H4 (cell line): ENCODE data around the gene OBP2A. TPM values are rescaled to one million over a fixed set of nuclear protein-coding genes. Genes with fewer than 3 reads are reported as not detected.
"Not testable (repeated sequence)": the region's sequence is repeated elsewhere in the genome, so short reads cannot be mapped to it uniquely, and the experiment has no call there.

Experiments used
- DNase-seq: peaks from one replicate; pipeline ENCODE4 v3.0.0-alpha.2; 2015; ENCODE audit warnings: low spot score
- total RNA-seq: library from RNA; depleted of rRNA; stranded (reverse); fragments of >200 nt; shearing (Covaris generic); gene quantifications from 2 replicates; pipeline ENCODE4 v1.2.3, GENCODE V29; 2014

OBP2A gene
- total RNA-seq, 1 experiment from 2014 or later: not detected

DNA sequence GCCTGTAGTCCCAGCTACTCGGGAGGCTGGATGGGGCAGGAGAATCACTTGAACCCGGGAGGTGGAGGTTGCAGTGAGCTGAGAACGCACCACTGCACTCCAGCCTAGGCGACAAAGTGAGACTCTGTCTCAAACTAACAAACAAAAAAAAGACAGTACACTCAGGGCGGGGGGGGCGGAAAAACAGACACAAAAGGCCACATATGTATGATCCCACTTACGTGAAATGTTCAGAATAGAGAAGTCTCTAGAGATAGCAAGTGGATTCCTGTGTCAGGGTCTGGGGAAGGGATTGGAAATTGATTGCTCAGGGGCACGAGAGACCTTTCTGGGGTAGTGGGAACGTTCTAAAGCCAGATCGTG is 33.7 kb upstream of the OBP2A start:
- DNase-seq: no peak

DNA sequence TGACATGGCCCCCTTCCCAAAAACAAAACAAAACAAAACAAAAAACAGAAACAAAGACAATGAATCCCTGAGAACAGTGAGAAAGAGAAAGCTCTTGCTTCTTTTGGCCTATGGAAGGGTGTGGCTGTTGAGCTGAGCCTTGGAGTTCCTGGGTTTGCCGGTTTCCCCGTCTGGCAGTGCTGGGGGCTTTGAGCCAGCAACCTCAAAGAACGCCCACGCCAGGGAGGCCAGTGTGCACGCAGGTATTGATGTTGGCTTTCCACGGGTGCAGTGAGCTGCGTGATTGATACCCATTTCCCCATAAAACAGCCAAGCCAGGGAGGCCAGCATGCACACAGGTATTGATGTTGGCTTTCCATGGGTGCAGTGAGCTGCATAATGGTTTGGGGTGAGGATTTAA is 33.0 kb upstream of the OBP2A start:
- DNase-seq: no peak

DNA sequence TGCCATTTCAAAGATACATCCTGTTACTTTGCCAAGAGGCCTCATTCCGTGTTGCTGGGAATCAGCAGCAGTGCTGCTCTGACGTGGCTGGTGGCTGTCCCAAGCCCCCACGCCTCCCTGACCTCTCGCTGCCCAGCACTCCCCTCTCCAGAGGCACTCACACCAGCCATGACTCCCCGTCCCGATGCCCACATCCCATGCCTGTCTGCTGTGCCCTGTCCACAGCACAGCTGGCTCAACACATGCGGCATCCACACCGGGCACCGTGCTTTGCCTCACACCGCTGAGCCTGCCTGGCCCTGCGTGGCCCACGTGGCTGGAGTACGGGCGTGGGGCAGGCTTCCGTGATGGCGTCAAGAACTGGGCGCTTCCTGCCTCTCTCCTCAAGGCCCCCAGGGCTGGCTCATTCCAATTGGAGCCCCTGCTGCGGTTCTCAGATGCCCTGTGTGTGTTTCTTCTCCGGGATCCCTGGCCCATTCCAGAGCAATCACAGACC is 32.5 kb upstream of the OBP2A start:
- DNase-seq: no peak

DNA sequence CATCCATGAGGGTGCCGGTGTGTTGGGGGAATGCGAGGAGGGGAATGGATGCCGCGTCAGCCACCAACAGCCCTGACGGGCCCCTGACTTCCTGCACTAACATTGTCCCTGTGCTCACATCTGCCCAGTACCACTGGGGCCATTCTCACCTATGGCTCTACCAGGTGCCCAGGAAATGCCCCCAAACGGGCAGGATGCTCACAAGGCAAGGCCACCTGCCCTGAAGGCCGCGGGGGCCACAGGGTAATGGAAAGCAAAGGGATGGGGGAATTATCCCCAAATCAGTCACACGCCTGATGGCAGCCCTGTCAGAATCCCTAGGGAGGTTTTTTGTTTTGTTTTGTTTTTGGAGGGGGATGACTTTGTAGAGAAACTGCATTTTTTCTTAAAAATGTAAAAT is 32.0 kb upstream of the OBP2A start:
- DNase-seq: not testable (repeated sequence)

DNA sequence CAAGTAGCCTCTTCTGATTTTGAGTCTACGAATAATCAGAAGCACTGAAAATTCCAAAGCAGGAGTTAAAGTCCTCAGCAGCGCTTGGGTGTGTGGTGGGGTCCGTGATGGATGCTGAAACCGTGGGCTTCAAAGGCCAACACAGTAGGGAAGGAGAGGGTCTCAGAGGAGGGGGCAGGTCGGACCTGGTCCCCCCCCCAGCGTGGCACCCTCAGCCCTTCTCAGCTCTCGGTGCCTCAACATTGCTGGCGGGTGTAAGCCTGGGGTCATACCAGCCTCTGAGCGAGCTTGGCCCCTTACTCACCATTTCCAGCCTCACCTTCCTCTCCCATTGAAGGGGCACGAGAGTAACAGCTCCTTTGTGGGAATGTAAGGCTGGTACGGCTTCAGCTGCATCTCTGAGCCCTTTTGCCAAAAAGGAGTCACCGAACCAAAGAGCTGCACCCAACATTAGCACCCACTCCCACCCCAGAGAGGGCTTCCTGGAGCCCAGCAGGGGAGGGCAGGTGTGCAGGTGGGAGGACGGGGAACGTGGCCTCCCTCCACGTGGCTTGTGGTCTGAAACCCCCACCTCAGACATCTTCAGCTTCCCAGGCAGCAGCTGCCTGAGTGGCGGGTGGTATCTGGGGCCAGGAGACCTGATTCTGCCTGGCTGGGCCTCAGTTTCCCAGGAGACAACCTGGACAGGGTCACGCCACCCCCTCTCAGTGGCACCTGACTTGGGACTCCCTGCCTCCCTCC is 31.4 kb upstream of the OBP2A start:
- no peak for DNase-seq

DNA sequence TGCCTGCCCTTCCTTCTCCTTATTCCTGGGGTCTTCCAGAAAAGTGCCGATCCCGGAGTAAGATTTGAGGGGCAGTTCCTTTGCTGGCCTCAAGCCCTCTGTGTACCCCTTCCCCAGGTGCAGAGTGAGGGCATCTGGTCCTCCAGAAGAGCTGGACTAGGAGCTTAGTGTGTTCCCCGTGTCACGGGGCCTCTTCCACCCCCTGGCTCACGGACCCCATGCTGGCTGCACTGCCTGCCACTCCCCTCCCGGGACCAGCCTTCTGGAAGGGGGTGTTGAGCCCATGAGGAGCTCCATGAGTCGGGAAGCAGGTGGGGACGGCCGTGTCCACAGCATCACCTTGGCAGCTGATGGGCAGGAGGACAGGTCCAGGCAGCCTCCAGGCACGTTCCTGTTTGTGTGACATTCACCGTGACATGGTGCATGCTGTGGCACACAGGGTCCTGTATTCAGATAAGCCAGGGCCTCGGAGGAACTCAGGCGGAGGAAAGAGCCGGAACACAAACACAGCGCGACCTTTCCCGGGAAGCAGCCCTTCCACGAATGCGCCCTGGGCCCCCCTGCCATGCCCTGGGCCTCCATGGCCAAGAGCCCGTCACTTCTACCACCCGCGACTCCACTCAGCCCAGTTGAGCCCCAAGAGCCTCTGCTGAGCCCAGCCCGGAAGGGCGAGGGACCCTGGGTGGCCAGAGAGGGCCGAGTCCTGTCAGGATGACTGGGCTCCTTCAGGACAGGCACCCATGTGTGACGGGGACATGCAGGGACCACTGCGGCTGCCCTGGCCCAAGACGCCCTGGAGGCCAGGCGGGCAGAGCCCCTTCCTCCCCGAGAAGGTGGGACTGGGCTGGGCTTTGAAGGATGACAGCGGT is 30.6 kb upstream of the OBP2A start:
- no peak for DNase-seq

DNA sequence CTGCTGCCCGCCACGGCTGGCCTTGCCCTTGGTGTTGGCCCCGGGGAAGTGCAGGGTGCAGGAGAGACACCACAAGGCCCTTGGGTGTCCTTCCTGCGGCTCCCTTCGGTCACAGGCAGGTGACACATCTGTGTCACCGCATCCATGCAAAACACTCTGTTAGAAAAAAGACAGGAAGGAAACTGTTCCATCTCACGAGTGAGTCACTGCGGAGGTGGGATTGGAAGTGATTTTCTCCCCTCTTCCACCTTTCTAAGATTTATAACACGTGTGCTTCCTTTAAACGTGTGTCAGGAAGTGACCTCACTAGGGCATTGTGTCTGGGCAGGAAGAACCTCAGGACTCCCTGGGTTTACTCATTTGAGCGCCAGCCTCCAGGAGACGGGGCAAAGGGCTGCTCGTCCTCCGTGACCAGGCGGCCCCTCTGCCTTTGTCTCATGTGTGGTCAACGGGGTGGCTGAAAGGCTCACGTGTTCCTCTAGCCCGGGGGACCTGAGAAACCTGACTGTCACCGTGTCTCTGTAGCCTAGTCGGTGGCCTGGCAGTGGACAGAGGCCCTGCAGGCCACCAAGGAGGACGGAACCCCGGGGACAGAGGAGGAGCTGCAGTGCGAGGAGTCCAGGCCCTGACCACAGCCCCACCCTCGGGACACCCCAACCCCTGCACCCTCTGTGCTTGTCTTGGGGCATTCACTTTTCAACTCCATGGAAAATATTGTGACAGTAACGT is 29.6 kb upstream of the OBP2A start:
- DNase-seq: no peak

DNA sequence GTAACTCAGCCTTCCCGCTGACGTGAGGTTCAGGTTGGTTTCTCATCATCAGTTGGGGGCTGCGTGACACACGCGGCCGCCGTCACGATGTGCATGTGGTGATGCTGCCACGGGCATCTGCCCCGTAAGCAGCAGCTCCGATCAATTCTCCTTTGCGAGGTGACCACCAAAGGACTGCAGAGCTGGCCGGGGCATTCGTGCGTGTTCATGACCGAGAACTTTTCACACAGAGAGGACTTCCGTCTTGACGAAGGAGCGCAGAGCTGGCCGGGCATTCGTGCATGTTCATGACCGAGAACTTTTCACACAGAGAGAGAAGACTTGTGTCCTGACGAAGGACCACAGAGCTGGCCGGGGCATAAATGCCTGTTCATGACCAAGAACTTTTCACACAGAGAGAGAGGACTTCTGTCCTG is 28.5 kb upstream of the OBP2A start:
- no peak for DNase-seq

DNA sequence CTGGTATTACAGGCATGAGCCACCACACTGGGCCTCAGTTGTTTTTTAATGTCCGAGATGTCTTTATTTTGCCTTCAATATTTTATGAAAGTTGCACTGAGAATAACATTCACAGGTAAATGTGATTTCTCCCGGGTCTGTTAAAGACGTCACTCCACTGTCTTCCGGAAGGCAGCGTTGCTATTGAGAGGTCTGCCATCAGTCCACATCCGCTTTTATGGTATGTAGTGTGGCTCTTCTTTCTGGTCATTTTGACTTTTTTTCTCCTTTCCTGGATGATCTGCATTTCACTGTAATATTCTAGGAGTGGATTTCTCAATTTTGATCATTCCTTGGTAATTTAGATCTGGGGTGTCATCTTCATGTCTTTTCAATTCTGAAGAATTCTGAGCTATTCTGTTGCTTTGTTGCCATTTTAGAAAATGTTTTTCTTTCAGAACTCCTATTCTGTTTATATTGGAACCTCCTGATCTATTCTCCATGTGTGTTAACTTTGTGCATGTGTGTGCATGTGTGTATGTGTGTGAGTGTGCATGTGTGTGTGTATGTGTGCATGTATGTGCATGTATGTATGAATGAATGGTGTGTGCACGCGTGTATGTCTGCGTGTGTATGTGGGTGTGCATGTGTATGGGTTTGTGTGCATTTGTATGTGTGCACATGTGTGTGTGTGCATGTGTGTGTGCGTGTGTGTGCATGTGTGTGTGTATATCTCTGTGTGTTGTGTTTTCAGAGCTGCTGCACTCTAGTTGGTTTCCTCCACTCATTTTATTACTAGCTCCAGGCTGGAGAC is 26.6 kb upstream of the OBP2A start:
- no peak for DNase-seq

DNA sequence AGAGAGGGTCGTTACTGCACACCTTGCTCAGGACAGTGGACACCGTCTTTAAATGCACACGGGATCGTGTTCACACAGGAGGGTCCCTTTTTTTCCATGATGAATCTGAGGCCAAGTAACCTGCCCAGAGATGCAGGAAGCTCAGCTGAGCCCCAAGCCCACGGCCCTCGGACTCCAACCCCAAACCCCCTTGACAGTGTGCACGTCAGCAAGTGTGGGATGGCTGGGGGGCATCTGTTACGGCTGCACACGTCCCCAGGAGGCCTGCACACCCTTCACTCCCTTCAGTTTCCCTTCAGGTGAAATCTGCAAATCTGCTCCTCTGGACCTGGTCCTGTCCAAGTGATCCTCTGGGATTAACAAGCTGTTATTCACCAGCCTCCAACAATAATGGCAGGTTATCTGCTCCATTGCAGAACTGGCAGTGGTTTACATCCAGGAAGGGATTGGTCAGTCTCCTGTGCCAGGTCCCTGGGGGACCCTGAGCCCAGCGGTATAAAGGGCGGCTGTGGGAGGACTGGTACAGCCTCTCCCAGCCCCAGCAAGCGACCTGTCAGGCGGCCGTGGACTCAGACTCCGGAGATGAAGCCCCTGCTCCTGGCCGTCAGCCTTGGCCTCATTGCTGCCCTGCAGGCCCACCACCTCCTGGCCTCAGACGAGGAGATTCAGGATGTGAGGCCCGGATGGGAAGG is 24.9 kb upstream of the OBP2A start, which contains the start of gene LCN1:
Gene LCN1 (plus strand): TSS at position 525 of the 692 bp plus-strand sequence. CDS start 58 bp downstream, at position 583.
- DNase-seq: no peak

DNA sequence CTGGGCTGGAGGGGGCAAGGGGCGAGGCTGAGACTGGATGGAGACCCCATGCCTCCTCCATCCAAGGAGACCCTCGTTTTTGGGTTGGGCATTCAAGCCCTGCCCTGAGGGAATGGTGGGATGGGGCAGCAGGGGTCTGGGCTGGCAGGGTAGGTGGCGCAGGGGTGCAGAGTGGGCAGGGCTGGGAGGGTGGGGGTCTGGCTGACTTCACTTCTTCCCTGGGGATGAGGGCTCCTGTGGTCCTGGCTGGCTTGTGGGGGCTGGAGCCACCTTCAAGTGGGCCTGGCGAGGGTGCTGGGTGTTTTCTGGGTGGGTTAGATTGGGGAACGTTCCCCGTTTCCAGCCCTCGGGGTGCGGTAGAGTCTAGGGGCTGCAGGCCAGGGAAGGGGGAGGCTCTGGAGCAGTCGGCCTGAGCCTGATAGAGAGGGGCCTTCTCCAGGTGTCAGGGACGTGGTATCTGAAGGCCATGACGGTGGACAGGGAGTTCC is 24.3 kb upstream of the OBP2A start:
- no peak for DNase-seq

DNA sequence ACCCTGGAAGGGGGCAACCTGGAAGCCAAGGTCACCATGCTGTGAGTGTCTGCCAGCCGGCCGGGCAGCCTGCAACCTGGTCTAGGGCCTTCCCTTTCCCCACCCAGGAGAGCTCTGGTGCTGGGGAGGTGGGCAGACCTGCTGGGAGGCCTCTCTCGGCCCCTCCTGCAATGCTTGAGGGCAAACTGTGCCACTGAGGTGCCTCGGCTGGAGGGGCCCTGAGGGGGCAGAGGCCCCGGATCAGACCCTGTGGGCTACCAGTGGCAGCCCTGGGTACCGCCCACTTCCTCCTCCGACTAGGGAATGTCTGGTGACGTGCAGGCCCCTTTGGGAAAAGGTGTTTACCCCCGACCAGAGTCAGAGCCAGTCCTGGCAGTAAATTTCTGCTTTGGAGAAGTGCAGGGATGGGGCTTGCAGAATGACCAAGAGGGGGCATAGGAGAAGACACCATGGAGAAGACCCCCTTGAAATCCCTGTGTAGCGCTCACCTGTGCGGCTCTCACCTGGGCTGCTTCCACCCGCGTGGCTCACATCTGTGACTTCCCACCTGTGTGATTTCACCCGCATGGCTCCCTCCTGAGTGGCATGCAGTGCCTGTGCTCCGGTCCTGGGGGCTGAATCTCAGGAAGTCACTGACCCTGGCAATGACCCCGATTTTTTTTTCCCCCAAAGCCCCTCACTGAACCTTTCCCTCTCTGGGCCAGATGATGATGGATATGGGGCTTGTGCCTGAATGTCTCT is 23.6 kb upstream of the OBP2A start:
- no peak for DNase-seq

DNA sequence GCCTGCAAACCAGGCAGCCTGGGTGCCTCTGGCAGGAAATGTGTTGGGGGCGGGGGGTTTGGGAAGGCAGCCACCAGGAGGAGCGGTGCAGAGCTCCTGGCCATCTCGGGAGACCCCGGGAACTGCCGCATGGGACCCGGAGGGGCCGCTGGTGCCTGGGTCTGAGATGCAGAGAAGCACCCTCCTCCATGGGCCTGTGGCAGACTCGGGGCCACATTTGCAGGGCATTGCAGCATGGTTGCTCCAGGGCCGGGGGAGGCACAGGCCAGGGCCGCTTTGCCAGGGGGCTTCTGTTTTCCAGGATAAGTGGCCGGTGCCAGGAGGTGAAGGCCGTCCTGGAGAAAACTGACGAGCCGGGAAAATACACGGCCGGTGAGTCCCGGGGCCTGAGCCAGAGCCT is 23.0 kb upstream of the OBP2A start:
- no peak for DNase-seq

DNA sequence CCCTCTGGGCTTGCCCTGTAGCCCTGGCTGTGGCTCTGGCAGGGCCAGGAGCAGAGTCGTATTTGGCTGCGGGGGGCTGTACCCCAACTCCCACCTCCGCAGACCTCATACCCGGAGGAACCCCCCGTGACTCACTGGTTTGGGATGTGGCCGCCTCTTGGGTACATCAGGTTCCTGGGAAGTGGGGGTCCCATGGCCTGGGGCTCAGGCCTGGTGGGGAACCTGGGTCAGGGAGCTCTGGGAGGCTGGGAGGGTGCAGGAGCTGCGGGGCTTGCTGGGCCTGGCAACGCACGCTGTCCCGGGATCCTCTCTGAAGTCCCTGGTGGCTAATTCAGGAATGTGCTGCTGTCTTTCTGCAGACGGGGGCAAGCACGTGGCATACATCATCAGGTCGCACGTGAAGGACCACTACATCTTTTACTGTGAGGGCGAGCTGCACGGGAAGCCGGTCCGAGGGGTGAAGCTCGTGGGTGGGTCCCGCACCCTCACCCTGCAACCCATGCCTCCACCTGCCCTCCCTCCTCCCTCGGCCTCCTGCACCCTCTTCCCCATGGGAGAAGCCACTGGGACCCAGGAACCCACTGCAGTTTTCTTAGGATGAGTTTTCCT is 22.3 kb upstream of the OBP2A start:
- DNase-seq: no peak

DNA sequence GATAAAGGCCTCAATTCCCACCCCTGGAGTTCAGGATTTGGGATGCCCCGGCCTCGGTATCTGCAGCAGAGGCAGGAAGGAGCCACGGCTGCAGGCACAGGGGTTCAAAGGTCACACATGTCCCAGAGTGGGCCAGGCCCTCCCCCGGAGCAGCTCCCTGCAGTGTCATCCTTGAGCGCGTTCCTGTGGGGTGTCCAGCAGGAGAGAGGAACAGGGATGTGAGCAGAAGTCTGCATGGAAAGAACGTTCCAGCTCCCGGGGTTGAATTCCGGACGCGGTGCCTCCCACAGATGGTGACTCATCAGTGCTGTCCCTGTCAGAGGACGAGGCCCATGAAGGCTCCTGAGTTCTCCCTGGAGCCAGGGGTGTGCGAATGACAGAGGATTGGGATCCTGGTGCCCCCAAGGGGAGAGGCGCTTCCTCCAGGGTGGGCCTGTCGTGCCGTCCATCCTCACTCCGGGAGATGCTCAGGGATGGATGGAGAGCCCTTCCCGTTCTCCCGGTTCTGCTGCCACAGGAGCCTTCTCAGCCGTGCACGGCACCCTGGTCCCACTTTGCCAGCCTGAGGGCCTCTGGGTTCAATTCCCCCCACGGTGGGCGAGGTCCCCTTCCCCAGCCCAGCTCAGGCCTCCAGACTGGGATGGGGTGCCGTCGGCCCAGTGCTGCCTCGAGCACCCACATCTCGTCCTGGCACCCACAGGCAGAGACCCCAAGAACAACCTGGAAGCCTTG is 21.6 kb upstream of the OBP2A start:
- no peak for DNase-seq

DNA sequence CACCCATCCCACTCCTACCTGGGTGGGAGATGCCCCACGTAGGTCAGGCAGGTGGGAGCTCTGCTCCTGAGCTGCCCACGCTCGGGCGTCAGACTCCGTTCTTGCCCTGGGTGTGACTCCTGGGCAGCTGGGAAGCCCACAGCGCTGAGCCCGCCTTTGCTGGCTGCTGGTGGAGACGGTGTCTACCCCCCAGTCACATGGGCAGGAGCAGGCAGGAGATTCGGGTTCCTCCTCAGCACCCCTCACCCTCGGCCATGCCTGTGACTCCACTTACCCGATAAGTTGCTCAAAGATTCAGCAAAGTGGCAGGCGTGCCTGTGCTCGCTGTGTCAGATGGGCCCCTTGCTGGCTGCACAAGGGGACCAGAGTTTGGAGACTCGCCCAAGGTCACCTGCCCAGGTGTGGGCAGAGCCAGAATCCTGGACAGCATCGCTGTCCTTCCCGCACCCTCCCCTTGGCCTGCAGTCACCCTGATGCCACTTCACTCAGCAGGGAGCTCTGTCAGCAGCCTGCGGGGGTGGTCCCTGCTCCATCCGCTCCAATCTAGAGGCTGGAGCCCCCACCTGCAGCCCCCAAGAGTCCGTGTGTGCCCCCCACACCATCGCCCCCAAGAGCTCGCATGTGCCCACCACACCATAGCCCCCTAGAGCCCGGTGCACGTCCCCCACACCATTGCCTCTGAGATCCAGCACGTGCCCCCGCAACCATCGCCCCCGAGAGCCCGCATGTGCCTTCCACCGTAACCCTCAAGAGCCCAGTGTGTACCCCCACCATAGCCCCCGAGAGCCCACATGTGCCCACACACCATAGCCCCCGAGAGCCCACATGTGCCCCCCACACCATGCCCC is 20.5 kb upstream of the OBP2A start:
- no peak for DNase-seq

DNA sequence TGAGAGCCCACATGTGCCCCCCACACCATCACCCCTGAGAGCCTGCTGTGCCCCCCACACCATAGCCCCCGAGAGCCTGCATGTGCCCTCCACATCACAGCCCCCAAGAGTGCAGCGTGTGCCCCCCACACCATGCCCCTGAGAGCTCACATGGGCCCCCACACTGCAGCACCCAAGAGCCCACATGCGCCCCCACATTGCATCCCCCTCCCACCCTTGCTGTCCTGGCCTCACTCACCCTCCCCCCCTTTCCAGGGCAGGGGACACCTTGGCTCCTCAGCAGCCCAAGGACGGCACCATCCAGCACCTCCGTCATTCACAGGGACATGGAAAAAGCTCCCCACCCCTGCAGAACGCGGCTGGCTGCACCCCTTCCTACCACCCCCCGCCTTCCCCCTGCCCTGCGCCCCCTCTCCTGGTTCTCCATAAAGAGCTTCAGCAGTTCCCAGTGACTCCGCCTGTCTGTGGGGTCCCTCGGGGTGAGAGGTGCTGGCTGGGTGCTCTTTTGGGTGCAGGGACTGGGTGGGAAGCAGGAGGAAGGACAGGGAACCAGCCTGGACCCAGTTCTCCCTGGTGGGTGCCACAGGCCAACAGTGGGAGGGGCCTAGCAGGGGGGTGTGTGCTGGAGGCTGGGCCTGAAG is 19.7 kb upstream of the OBP2A start:
- no peak for DNase-seq
